HUES64 (cell line): ENCODE measurements around the gene PCBP2.
"Not testable (repeated sequence)": the region's sequence is repeated elsewhere in the genome, so short reads cannot be mapped to it uniquely, and the experiment has no call there.

Experiments
- H3K27ac ChIP-seq: 2 replicates; pipeline ENCODE4 v1.7.0; 2013; ENCODE audit warnings: low read depth, low read length, inconsistent platforms
- H3K27me3 ChIP-seq: 2 replicates; pipeline ENCODE4 v1.6.1; 2013; ENCODE audit warnings: mild to moderate bottlenecking, low read length; ENCODE audit not compliant: insufficient read depth
- H3K36me3 ChIP-seq: 2 replicates; pipeline ENCODE4 v1.6.1; 2013; ENCODE audit warnings: mild to moderate bottlenecking, low read length; ENCODE audit not compliant: insufficient read depth
- H3K4me1 ChIP-seq: 2 replicates; pipeline ENCODE4 v1.6.1; 2013; ENCODE audit warnings: mild to moderate bottlenecking, low read length, moderate library complexity; ENCODE audit not compliant: insufficient read depth
- H3K4me3 ChIP-seq: 2 replicates; pipeline ENCODE4 v1.5.1; 2013; ENCODE audit warnings: mild to moderate bottlenecking, low read length, moderate library complexity
- H3K9ac ChIP-seq: 2 replicates; pipeline ENCODE4 v1.6.1; 2013; ENCODE audit warnings: mild to moderate bottlenecking, low read depth, low read length
- H3K9me3 ChIP-seq: 2 replicates; pipeline ENCODE4 v1.6.1; 2013; ENCODE audit warnings: low read depth, low read length; ENCODE audit not compliant: insufficient read depth
- WGBS: fragments of 150-250, 120-280 bp; methylation state at CpG from one replicate; pipeline ENCODE4 v1.1.7; 2013; ENCODE audit warnings: missing lambda C conversion rate; 5-methylcytosine and 5-hydroxymethylcytosine counted together

Gene PCBP2

GRCh38 chr12:53476769-53477209 lies 24.9 kb downstream of the PCBP2 start:
- no peaks in the 10 kb centered on the region for H3K9me3 ChIP-seq
- H3K4me1 ChIP-seq: peaks cover 17% of the 10 kb centered on the region; the same call in 1 of the 2 replicates
- peaks cover 98% of the 10 kb centered on the region for H3K36me3 ChIP-seq
- 74% methylated on average over 2 of the region's 2 CpGs for WGBS
- H3K9ac ChIP-seq: no peak overlapping the region
- no peak overlapping the region for H3K4me3 ChIP-seq
- no peak overlapping the region for H3K27ac ChIP-seq
- no peaks in the 10 kb centered on the region for H3K27me3 ChIP-seq

DNA sequence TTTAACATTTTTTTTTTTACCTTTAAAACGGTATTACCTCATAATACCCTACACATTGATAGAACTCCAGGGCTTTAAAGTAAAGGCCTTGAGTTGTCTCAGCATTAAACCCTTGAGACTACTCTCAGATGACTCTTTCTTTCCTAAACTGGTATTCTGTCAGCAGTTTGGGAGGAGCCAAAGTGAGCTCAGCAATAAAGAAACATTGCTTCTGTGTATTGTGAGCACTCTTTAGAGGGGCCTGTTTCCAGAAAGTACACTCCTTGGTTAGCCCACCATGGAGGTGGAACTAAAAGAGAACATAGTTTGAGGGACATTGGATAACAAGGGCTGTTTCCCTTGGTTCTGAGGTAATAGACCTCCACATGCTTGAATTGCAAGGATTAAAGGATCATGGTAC lies 27.0 kb downstream of the PCBP2 start:
- no peaks in the 10 kb centered on the region for H3K9me3 ChIP-seq
- 0 out of 2 replicates have a peak overlapping the region, but pooled peaks have one; percentile 7 for H3K27ac ChIP-seq
- 86% methylated on average over 1 of the region's 1 CpG for WGBS
- peaks cover 98% of the 10 kb centered on the region for H3K36me3 ChIP-seq
- H3K4me1 ChIP-seq: peaks cover 17% of the 10 kb centered on the region; the same call in 1 of the 2 replicates
- no peak overlapping the region for H3K4me3 ChIP-seq
- no peak overlapping the region for H3K9ac ChIP-seq
- no peaks in the 10 kb centered on the region for H3K27me3 ChIP-seq

DNA sequence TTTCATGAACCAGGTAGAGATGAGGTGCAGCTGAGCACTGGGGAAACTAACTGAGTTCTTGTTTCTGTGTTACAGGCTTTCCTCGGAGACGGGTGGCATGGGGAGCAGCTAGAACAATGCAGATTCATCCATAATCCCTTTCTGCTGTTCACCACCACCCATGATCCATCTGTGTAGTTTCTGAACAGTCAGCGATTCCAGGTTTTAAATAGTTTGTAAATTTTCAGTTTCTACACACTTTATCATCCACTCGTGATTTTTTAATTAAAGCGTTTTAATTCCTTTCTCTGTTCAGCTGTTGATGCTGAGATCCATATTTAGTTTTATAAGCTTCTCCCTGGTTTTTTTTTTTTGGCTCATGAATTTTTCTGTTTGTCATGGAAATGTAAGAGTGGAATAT lies 27.4 kb downstream of the PCBP2 start:
- Histone ChIP-seq H3K4me3 (no peak overlapping the region), H3K36me3 (peaks cover 97% of the 10 kb centered on the region), H3K9me3 (no peaks in the 10 kb centered on the region), H3K27me3 (no peaks in the 10 kb centered on the region), H3K4me1 (peaks cover 17% of the 10 kb centered on the region; the same call in 1 of the 2 replicates), H3K9ac (no peak overlapping the region), H3K27ac (0 out of 2 replicates have a peak overlapping the region, but pooled peaks have one; percentile 7)
- WGBS: 95% methylated on average over 4 of the region's 5 CpGs

- Histone ChIP-seq H3K9me3 (no peaks in the 10 kb centered on the region), H3K4me3 (no peak overlapping the region), H3K36me3 (peaks cover 96% of the 10 kb centered on the region), H3K27me3 (no peaks in the 10 kb centered on the region), H3K9ac (no peak overlapping the region), H3K4me1 (peaks cover 17% of the 10 kb centered on the region; the same call in 1 of the 2 replicates), H3K27ac (no peak overlapping the region)
- 95% methylated on average over 7 of the region's 12 CpGs for WGBS
Measured at GRCh38 chr12:53480491-53481442, 28.9 kb downstream of the PCBP2 start.

DNA sequence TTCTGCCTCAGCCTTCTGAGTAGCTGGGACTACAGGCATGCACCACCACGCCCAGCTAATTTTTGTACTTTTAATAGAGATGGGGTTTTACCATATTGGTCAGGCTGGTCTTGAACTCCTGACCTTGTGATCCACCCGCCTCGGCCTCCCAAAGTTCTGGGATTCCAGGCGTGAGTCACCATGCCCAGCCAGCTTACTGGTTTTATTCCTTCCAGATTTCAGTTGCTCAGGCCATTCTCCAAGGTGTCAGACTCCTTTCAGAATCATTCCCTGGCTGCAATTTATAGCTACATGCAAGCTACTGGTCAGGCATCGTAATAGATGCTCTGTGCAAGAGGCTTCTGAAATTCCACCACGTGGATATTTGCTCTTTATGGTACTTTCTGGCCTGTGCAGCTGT lies 29.6 kb downstream of the PCBP2 start:
- H3K36me3 ChIP-seq: peaks cover 96% of the 10 kb centered on the region
- not testable (repeated sequence) for H3K27me3 ChIP-seq, H3K9me3 ChIP-seq, H3K4me3 ChIP-seq, H3K9ac ChIP-seq
- peaks cover 14% of the 10 kb centered on the region; the same call in 1 of the 2 replicates for H3K4me1 ChIP-seq
- 92% methylated on average over 6 of the region's 6 CpGs for WGBS
- peak overlapping the region; percentile 27; the same call in 1 of the 2 replicates for H3K27ac ChIP-seq

DNA sequence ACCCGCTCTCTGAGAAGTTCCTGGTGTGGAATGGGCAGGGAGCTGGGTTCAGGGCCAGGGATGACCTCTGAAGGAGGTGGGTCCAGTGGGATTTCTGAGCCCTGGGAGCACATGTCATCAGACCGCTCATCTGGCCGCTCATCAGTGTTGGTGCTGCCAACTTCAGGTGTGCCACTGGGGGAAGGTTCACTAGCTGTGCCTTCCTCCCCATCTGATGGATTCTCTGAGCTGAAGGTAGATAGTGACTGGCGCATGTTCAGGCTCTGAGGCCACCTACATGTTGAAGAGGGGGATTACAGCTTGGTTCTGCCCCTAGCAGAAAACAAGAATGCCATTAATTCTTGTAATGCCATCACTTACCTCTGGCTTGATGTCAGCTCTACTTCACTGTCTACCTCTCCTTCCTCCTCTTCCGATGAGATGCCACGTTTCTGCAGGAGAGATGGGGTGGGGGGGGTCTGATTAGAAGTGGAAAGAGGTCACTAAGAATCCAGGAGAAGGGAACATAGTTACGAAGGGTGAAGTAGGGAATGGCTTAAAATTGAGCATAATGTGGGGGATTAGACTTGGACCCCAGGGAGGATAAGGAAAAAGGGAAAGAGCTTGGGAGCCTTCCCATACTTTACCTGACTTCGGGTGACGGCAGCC lies 30.2 kb downstream of the PCBP2 start:
- Histone ChIP-seq H3K4me1 (peaks cover 11% of the 10 kb centered on the region; the same call in 1 of the 2 replicates), H3K4me3 (no peak overlapping the region), H3K9ac (no peak overlapping the region), H3K9me3 (no peaks in the 10 kb centered on the region), H3K27ac (peak overlapping the region; percentile 53; the same call in 1 of the 2 replicates), H3K27me3 (no peaks in the 10 kb centered on the region), H3K36me3 (peaks cover 94% of the 10 kb centered on the region)
- 87% methylated on average over 9 of the region's 9 CpGs for WGBS

DNA sequence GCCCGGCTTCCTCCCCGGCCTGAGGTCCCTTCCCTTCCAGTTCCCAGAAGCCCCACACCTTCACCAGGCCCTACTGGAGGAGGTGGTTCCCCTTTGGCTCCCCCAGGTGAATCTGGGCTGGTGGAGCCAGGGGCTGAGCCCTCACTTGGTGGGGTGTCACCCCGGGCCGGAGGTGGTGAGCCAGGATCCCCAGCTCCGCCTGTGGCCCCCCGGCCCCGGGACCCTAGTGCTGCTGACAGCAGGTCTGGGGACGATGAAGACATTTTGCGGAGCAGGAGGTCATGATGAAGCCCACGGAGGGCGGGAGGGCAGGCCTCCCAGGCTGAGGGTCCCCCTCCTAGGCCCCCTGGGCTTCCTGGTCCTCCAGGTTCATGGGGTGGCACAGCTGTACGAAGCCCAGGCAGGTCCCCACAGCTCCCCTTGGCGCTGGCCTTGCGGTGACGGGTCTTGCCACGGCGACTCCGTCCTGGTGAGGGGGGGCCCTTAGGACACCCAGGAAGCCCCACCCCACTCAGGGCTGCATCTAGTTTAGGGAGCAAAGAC lies 30.8 kb downstream of the PCBP2 start:
- peak overlapping the region; percentile 53; the same call in 1 of the 2 replicates for H3K27ac ChIP-seq
- WGBS: 93% methylated on average over 18 of the region's 18 CpGs

DNA sequence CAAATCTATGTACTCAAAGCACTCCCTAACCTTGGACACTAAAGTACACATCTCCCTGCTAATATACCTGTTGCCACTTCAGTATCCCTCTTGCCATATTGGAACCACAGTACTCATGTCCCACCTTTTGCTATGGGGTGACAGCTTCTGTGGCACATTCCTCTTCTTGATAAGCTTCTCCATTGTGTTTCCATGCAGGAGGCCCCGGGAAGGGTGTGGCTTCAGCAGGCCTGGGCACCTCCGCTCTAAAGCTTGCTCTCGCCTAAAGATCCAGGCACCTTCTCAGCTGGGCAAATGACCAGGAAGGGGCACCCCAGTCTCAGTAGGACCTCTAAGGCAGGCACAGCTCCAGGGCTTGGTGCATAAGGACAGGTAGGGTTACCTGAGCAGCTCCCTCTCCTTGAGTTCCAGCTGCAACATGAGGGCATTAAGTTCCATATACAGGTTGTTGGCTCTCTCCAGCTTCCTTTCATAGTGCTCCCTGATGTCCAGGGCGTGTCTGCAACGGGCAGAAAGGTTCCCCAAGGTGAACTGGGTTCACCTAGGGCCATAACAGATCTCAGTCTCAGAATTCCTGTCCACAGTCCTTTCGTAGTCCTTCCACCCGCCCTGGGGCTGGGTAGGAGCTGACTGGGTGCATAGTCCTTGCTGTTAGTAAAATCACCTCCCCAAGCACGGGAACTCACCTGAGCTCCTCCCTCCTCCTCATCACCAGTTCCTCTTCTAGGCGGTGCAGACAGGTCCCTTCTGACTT lies 31.5 kb downstream of the PCBP2 start:
- no peaks in the 10 kb centered on the region for H3K27me3 ChIP-seq
- peaks cover 82% of the 10 kb centered on the region for H3K36me3 ChIP-seq
- no peak overlapping the region for H3K9ac ChIP-seq
- no peaks in the 10 kb centered on the region for H3K9me3 ChIP-seq
- WGBS: 84% methylated on average over 9 of the region's 9 CpGs
- H3K27ac ChIP-seq: peak overlapping the region; percentile 53; the same call in 1 of the 2 replicates
- H3K4me1 ChIP-seq: peaks cover 11% of the 10 kb centered on the region; the same call in 1 of the 2 replicates
- no peak overlapping the region for H3K4me3 ChIP-seq

More for the DNA sequence above, 30.8 kb downstream of the PCBP2 start:
- H3K27me3 ChIP-seq: no peaks in the 10 kb centered on the region
- H3K9ac ChIP-seq: no peak overlapping the region
- peaks cover 11% of the 10 kb centered on the region; the same call in 1 of the 2 replicates for H3K4me1 ChIP-seq
- H3K4me3 ChIP-seq: no peak overlapping the region
- H3K36me3 ChIP-seq: peaks cover 89% of the 10 kb centered on the region
- no peaks in the 10 kb centered on the region for H3K9me3 ChIP-seq

- Histone ChIP-seq H3K36me3 (peaks cover 76% of the 10 kb centered on the region), H3K4me1 (peaks cover 11% of the 10 kb centered on the region; the same call in 1 of the 2 replicates), H3K27ac (no peak overlapping the region; the same call in 1 of the 2 replicates), H3K9me3 (no peaks in the 10 kb centered on the region), H3K4me3 (no peak overlapping the region), H3K9ac (no peak overlapping the region), H3K27me3 (no peaks in the 10 kb centered on the region)
- WGBS: 92% methylated on average over 4 of the region's 4 CpGs
Measured at GRCh38 chr12:53483979-53484377, 32.1 kb downstream of the PCBP2 start.
